H9 (cell line): ENCODE results near the gene RIMBP2. TPM values are rescaled to one million over a fixed set of nuclear protein-coding genes. Genes with fewer than 3 reads are reported as not detected.
A peak's percentile ranks its signal among the peaks of the same experiment; 100 is the strongest.

ENCODE experiments used
- DNase-seq: peaks from one replicate; pipeline ENCODE4 v3.0.0-alpha.2; 2017
- H2AFZ ChIP-seq: one replicate; pipeline ENCODE4 v1.6.1; 2013; ENCODE audit warnings: mild to moderate bottlenecking, low read length, control low read depth, moderate library complexity
- H2AK5ac ChIP-seq: 2 replicates; pipeline ENCODE4 v1.6.1; 2013; ENCODE audit warnings: low read length, control low read depth, mixed read lengths; ENCODE audit not compliant: insufficient read length
- H2BK120ac ChIP-seq: one replicate; pipeline ENCODE4 v1.6.1; 2013; ENCODE audit warnings: low read depth, mild to moderate bottlenecking, low read length, control low read depth, inconsistent platforms; ENCODE audit not compliant: poor library complexity, severe bottlenecking
- H2BK12ac ChIP-seq: 2 replicates; pipeline ENCODE4 v1.6.1; 2013; ENCODE audit warnings: low read length, control low read depth, mixed read lengths, low read depth; ENCODE audit not compliant: insufficient read length
- H2BK15ac ChIP-seq: 2 replicates; pipeline ENCODE4 v1.6.1; 2013; ENCODE audit warnings: low read depth, low read length, control low read depth
- H2BK20ac ChIP-seq: one replicate; pipeline ENCODE4 v1.6.1; 2013; ENCODE audit warnings: low read depth, mild to moderate bottlenecking, low read length, control low read depth, inconsistent platforms; ENCODE audit not compliant: poor library complexity, severe bottlenecking
- H2BK5ac ChIP-seq: 2 replicates; pipeline ENCODE4 v1.6.1; 2013; ENCODE audit warnings: low read length, control low read depth, mixed read lengths; ENCODE audit not compliant: insufficient read length
- H3K14ac ChIP-seq: 2 replicates; pipeline ENCODE4 v1.6.1; 2013; ENCODE audit warnings: low read length, control low read depth; ENCODE audit not compliant: insufficient read depth
- H3K18ac ChIP-seq: 2 replicates; pipeline ENCODE4 v1.6.1; 2013; ENCODE audit warnings: low read depth, mild to moderate bottlenecking, mixed read lengths, low read length, control low read depth; ENCODE audit not compliant: insufficient read length
- H3K23ac ChIP-seq: 2 replicates; pipeline ENCODE4 v1.6.1; 2013; ENCODE audit warnings: low read length, control low read depth, mixed read lengths, low read depth; ENCODE audit not compliant: insufficient read length
- H3K23me2 ChIP-seq: 2 replicates; pipeline ENCODE4 v1.6.1; 2013; ENCODE audit warnings: low read depth, mild to moderate bottlenecking, mixed read lengths, low read length, control low read depth; ENCODE audit not compliant: insufficient read length, poor library complexity, severe bottlenecking
- H3K27ac ChIP-seq: 2 replicates; pipeline ENCODE4 v1.5.1; 2013; ENCODE audit warnings: low read length, control low read depth, mixed read lengths, low read depth; ENCODE audit not compliant: insufficient read length
- H3K27me3 ChIP-seq: 2 replicates; pipeline ENCODE4 v1.6.1; 2013; ENCODE audit warnings: low read length, control low read depth, inconsistent platforms; ENCODE audit not compliant: insufficient read depth
- H3K4ac ChIP-seq: 2 replicates; pipeline ENCODE4 v1.6.1; 2013; ENCODE audit warnings: low read depth, mild to moderate bottlenecking, control low read depth, inconsistent platforms, low read length, moderate library complexity
- H3K4me1 ChIP-seq: 2 replicates; pipeline ENCODE4 v1.6.1; 2013; ENCODE audit warnings: low read length, control low read depth, inconsistent platforms; ENCODE audit not compliant: insufficient read depth
- H3K4me2 ChIP-seq: 2 replicates; pipeline ENCODE4 v1.6.1; 2013; ENCODE audit warnings: low read length, control low read depth, mixed read lengths; ENCODE audit not compliant: insufficient read length, insufficient read depth
- H3K56ac ChIP-seq: 2 replicates; pipeline ENCODE4 v1.6.1; 2013; ENCODE audit warnings: low read depth, mild to moderate bottlenecking, mixed read lengths, low read length, control low read depth; ENCODE audit not compliant: insufficient read length
- H3K79me1 ChIP-seq: 2 replicates; pipeline ENCODE4 v1.6.1; 2013; ENCODE audit warnings: low read depth, mild to moderate bottlenecking, moderate library complexity, low read length, control low read depth, inconsistent platforms; ENCODE audit not compliant: insufficient read depth, poor library complexity, severe bottlenecking
- H3K79me2 ChIP-seq: 2 replicates; pipeline ENCODE4 v1.6.1; 2013; ENCODE audit warnings: low read length, control low read depth, inconsistent platforms; ENCODE audit not compliant: insufficient read depth
- H3K9ac ChIP-seq: 2 replicates; pipeline ENCODE4 v1.6.1; 2013; ENCODE audit warnings: low read length, control low read depth, mixed read lengths; ENCODE audit not compliant: insufficient read length; ENCODE audit errors: extremely low read depth
- H3K9me3 ChIP-seq: one replicate; pipeline ENCODE4 v1.6.1; 2013; ENCODE audit warnings: low read depth, low read length, inconsistent platforms; ENCODE audit not compliant: control insufficient read depth
- H3T11ph ChIP-seq: one replicate; pipeline ENCODE4 v1.6.1; 2013; ENCODE audit warnings: mild to moderate bottlenecking, low read length, control low read depth, inconsistent platforms
- H4K20me1 ChIP-seq: one replicate; pipeline ENCODE4 v1.6.1; 2013; ENCODE audit not compliant: control insufficient read depth, insufficient read length, insufficient read depth
- H4K5ac ChIP-seq: 2 replicates; pipeline ENCODE4 v1.6.1; 2013; ENCODE audit warnings: low read depth, mild to moderate bottlenecking, mixed read lengths, low read length, control low read depth; ENCODE audit not compliant: insufficient read length
- H4K8ac ChIP-seq: replicated peaks from 2 replicates; pipeline ENCODE4 v1.6.1; 2013; ENCODE audit warnings: low read length, control low read depth, mixed read lengths, low read depth; ENCODE audit not compliant: insufficient read length
- H4K91ac ChIP-seq: 2 replicates; pipeline ENCODE4 v1.6.1; 2013; ENCODE audit warnings: low read depth, mild to moderate bottlenecking, moderate library complexity, mixed read lengths, low read length, control low read depth; ENCODE audit not compliant: insufficient read length
- H3K27ac Mint-ChIP-seq, 3 experiments: 2 replicates in 2 of 3; 3 replicates in 1 of 3; pipeline ENCODE4 v1.8.0; 2020 to 2021; ENCODE audit warnings: mixed read lengths in 3 of 3, mild to moderate bottlenecking in 1 of 3, moderate library complexity in 1 of 3
- H3K27me3 Mint-ChIP-seq: 2 replicates; pipeline ENCODE4 v1.8.0; 2021; ENCODE audit warnings: low read depth, mild to moderate bottlenecking, moderate library complexity, mixed read lengths
- H3K36me3 Mint-ChIP-seq, 3 experiments: 2 replicates in 2 of 3; 3 replicates in 1 of 3; pipeline ENCODE4 v1.8.0; 2020 to 2021; ENCODE audit warnings: low read depth in 3 of 3, mixed read lengths in 3 of 3; ENCODE audit not compliant: insufficient read depth in 1 of 3
- H3K4me1 Mint-ChIP-seq, 2 experiments: 2 replicates each; pipeline ENCODE4 v1.8.0; 2020; ENCODE audit warnings: mixed read lengths in 2 of 2
- H3K4me3 Mint-ChIP-seq, 2 experiments: 2 replicates in 1 of 2; 3 replicates in 1 of 2; pipeline ENCODE4 v1.8.0; 2020 to 2021; ENCODE audit warnings: mild to moderate bottlenecking in 2 of 2, mixed read lengths in 2 of 2, moderate library complexity in 1 of 2
- H3K9me3 Mint-ChIP-seq, 2 experiments: 2 replicates in 1 of 2; 3 replicates in 1 of 2; pipeline ENCODE4 v1.8.0; 2020; ENCODE audit warnings: mild to moderate bottlenecking in 2 of 2, mixed read lengths in 2 of 2, moderate library complexity in 1 of 2
- CTCF ChIP-seq: fragments of 200-600 bp; sonication (generic); conservative IDR thresholded peaks from 3 replicates; pipeline ENCODE4 v1.8.0; 2021; ENCODE audit warnings: antibody characterized with exemption, mild to moderate bottlenecking
- WGBS: extraction: QIAGEN DNeasy Blood & Tissue Kit; methylation state at CpG from one replicate; pipeline ENCODE4 v1.1.7; 2013; ENCODE audit warnings: missing lambda C conversion rate, low lambda C conversion rate, mixed read lengths; ENCODE audit not compliant: insufficient read length; ENCODE audit errors: extremely low coverage; 5-methylcytosine and 5-hydroxymethylcytosine counted together
- total RNA-seq: library from RNA; stranded (reverse); gene quantifications from 2 replicates; pipeline ENCODE4 v1.2.1, GENCODE V29; 2021

The RIMBP2 gene
- total RNA-seq, 1 experiment from 2014 or later, result 0.70 TPM

GRCh38 chr12:130641533-130642184 is 74.4 kb downstream of the RIMBP2 start:
- H3K9me3 Mint-ChIP-seq, result peaks cover 13 to 15% of the 10 kb centered on the region in 2 experiments
- no peak overlapping the region for H4K91ac ChIP-seq

More at GRCh38 chr12:130641533-130642184, 74.4 kb downstream of the RIMBP2 start:
- Mint-ChIP-seq H3K4me3 (peak overlapping the region in 1 of 2 experiments; percentile 40; a peak in 1 of 5 replicates), H3K4me1 (no peaks in the 10 kb centered on the region), H3K27ac (no peak overlapping the region; a peak in 1 of 7 replicates), H3K36me3 (peaks cover 0 to 9% (median 1%) of the 10 kb centered on the region in 3 experiments; a peak in 3 of 7 replicates), H3K27me3 (peaks cover 16% of the 10 kb centered on the region)
- Histone ChIP-seq H3K14ac (no peak overlapping the region; the same call in 1 of the 2 replicates), H2BK12ac (no peak overlapping the region), H2BK15ac (no peak overlapping the region), H4K20me1 (no peaks in the 10 kb centered on the region), H3K18ac (no peak overlapping the region), H2AK5ac (no peak overlapping the region), H3K27me3 (no peaks in the 10 kb centered on the region), H3K9ac (no peak overlapping the region), H4K5ac (no peak overlapping the region), H3K23me2 (no peaks in the 10 kb centered on the region), H3K4ac (no peak overlapping the region), H3K79me1 (no peaks in the 10 kb centered on the region), H2BK5ac (no peak overlapping the region), H3T11ph (no peak overlapping the region), H3K27ac (no peak overlapping the region), H2AFZ (no peak overlapping the region), H2BK120ac (no peak overlapping the region), H3K4me2 (no peak overlapping the region), H4K8ac (no peak overlapping the region), H2BK20ac (no peak overlapping the region), H3K23ac (no peak overlapping the region), H3K4me1 (no peaks in the 10 kb centered on the region), H3K56ac (no peak overlapping the region), H3K79me2 (no peaks in the 10 kb centered on the region), H3K9me3 (no peaks in the 10 kb centered on the region)
- no peak for TF ChIP-seq CTCF
- no CpG with 5 or more reads among the region's 14 CpGs for WGBS
- no peak for DNase-seq
